Esophagus muscularis mucosa (tissue), 4 donors: ENCODE results near the gene CPSF4L.

ENCODE experiments used
- EP300 ChIP-seq: sonication (generic); formaldehyde crosslinking; IDR thresholded peaks from one replicate; pipeline ENCODE4 v1.6.1; 2017; ENCODE audit warnings: antibody characterized with exemption
- POLR2A ChIP-seq: fragments of 450-650 bp; IDR thresholded peaks from one replicate; pipeline ENCODE4 v1.6.1; 2017; ENCODE audit warnings: antibody characterized with exemption, moderate library complexity, mild to moderate bottlenecking, low read depth
- POLR2AphosphoS5 ChIP-seq, 2 donors: sonication (generic); formaldehyde crosslinking; IDR thresholded peaks; one replicate each; pipeline ENCODE4 v1.6.1; 2017; ENCODE audit warnings: antibody characterized with exemption in 2 of 2
- TF ChIP-seq, protein P1 (sequence below), 3 experiments: fragments of 200-600 bp in 2 of 3; fragments of 450-650 bp in 1 of 3; sonication (generic) in 2 of 3; IDR thresholded peaks; one replicate each; pipeline ENCODE4 v1.5.1; 2017 to 2019; ENCODE audit warnings: antibody characterized with exemption in 3 of 3, mild to moderate bottlenecking in 2 of 3, moderate library complexity in 1 of 3

GRCh38 chr17:73309727-73310596 is 48.3 kb upstream of the CPSF4L start:
- no peak for TF ChIP-seq POLR2A
- no peak for TF ChIP-seq EP300
- TF ChIP-seq, protein P1, sequence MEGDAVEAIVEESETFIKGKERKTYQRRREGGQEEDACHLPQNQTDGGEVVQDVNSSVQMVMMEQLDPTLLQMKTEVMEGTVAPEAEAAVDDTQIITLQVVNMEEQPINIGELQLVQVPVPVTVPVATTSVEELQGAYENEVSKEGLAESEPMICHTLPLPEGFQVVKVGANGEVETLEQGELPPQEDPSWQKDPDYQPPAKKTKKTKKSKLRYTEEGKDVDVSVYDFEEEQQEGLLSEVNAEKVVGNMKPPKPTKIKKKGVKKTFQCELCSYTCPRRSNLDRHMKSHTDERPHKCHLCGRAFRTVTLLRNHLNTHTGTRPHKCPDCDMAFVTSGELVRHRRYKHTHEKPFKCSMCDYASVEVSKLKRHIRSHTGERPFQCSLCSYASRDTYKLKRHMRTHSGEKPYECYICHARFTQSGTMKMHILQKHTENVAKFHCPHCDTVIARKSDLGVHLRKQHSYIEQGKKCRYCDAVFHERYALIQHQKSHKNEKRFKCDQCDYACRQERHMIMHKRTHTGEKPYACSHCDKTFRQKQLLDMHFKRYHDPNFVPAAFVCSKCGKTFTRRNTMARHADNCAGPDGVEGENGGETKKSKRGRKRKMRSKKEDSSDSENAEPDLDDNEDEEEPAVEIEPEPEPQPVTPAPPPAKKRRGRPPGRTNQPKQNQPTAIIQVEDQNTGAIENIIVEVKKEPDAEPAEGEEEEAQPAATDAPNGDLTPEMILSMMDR (IDR thresholded peaks at IDR 0.05), result no peak
- no peak for TF ChIP-seq POLR2AphosphoS5 (IDR thresholded peaks at IDR 0.05)
